IPS DF 19.7 (cell line): ENCODE measurements around the gene OXLD1.
"Not testable (repeated sequence)": the region's sequence is repeated elsewhere in the genome, so short reads cannot be mapped to it uniquely, and the experiment has no call there.

ENCODE experiments used
- DNase-seq: peaks from one replicate; pipeline ENCODE4 v3.0.0-alpha.2; 2013; ENCODE audit warnings: low read depth, low spot score

OXLD1 gene

DNA sequence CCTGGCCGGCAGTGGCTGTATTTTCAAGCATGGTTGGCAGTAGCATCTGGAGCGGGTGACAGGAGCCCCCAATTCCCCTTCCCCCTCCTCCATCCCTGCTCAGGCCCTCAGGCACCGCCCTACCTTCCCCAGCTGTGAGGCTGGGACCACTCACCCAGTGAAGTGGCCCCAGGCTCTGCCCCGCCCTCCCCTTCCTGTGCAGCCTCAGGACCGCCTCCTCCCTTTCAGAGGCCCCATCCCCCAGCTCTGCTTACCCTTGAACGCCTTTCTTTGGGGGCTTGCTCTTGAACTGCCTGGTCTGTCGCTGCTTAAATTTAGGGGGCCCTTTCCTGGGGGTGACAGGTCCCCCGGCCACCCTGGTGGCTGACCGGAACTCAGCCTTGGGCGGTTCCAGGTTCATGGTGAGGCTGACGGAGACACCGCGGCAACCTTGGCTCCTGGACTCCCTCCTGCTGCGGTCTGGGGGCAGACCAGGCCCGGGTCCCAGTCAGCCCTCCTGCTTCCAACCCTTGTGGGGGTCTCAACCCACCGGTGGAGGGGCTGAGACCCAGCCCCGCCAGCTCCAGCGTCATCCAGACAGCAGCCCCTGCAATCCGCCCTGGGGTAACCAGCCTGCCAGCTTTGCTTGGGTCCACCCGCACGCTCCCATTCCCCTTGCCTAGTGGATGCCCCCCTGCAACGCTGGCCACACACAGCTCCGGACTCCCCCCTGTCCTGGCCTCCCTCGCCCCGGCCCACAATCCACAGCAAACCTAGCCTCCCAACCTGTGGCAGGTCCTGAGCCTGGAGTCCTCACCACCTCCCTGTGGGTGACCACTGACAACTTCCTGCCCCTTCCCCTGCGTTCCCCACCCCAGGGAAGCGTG lies 13.3 kb downstream of the OXLD1 start:
- no peak for DNase-seq

DNA sequence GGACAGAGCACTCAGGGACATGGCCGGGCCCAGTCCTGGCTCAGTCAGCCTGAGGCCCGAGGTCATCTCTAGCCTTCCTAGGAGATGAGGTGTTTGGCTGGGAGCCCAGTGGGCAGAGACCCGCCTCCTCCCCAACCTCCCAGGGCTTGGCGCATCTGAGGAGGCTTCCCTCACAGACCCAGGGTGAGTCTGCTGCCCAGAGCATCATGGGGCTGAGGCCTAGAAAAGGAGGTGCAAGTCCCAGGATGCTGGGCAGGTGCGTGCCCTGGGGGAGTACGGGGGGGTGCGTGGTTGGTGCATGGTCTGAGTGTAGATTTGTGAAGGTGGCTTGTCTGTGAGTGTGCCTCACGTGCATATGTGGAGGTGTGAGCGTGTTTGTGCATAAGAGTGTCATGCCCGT lies 14.7 kb downstream of the OXLD1 start:
- DNase-seq = no peak

DNA sequence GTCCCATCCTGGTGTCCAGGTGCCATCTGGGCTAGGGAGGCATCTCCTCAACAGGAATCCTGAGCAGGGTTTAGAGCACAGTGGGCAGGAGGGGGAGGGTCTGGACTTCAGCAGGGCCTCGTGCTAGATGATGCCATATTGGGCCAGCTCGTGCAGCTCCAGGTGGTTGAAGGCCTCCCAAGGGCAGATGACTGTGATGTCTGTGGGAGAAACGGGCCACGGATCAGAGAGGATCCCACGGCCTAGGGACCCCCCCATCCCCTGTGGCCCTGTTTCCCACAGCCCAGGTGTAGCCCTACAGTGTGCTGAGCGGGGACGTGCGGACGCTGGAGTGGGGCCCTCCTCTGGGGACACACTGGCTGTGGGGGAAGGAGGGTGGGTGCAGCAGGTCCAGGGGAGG lies 15.5 kb downstream of the OXLD1 start:
- DNase-seq = no peak

DNA sequence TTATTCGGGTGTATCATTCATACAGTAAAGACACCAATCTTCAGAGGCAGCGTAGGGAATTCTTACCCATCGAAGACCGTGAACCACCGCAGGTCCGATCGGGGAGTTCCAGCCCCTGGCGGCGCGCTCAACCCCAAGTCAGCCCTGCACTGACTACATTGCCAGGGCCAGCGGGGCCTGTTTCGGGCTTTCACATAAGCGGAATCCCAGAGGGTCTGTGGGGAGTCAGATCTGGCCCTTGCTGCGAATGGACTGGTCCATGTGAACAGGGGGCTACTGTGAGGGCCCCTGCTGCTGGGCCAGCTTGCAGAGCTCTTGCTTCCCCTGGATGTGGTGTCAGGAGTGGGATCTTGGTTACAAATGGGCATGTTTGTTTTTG lies 17.7 kb downstream of the OXLD1 start:
- no peak for DNase-seq

DNA sequence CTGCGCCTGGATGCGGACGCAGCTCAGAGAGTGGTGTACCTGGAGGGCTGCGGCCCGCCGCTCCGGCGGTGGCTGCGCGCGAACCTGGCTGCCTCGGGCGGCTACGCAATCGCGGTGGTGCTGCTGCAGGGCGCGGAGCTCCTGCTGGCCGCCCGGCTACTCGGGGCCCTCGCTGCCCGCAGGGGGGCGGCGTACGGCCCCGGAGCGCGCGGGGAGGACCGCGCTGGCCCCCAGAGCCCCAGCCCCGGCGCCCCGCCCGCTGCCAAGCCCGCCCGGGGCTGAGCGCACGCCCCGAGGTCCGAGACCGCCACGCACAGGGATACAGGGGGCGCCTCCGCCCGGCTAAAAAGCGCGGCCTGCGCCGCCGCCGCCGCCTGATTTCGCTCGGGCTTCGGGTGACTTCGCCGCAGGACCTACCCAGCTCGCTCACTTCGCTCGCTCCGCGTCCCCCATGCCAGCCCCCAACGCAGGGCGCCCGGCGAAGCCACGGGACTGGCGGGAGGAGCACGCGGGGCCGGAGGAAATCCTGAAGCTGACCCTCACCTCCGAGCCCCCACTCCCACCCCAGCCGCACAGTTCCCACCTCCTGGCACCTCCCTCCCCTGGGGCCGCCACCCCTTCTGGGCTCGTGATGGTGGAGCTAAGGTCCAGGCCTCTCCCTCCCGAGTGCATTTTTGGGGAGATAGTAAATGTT lies 18.2 kb downstream of the OXLD1 start:
- no peak for DNase-seq

DNA sequence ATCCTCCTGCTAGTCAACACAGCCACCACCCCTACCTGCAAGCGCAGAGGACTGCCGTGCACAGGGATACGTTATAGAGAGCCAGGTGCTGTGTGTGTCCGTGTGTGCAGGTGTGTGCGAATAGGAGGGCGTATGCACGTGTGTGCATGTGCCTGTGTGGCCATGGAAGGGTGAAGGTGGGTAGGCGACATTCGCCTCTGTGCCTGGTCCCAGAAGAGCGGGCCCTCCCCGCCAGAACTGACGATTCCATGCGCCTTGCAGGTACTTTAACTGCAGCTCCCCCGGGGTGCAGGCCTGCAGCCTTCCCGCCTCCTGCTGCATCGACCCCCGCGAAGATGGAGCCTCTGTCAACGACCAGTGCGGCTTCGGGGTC lies 18.8 kb downstream of the OXLD1 start:
- DNase-seq = no peak

DNA sequence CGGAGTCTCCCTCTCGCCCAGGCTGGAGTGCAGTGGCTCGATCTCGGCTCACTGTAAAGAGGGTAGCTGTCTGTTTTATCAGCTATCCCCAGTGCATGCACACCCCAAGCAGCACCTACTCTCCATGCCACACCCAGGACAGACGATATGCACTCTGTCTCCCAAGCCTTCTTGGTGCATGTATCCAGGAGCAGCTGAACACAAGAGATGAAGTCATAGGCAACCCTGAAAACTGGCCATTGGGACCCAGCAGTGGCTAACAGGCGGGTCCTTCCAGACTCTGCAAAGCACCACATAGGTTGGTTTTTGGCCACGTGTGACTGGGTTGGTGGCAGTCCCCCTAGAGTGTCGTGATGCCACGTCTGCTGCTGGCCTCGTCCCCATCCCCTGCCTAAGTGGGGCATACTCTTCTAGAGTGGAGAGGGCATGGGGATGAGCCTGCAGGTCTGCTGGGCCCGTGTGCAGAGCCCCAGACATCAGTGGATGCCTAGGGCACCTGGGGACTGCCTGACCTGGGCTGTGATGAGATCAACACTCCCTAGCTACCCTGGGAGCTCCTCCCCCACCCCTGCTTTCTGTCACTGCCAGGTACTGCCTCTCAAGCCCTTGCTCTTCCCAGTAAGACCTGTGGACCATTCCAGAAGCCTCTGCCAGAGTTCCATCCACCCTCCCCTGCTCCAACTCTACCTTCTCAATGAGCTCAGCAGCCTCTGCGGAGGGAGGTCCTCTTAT lies 19.4 kb downstream of the OXLD1 start:
- no peak for DNase-seq

DNA sequence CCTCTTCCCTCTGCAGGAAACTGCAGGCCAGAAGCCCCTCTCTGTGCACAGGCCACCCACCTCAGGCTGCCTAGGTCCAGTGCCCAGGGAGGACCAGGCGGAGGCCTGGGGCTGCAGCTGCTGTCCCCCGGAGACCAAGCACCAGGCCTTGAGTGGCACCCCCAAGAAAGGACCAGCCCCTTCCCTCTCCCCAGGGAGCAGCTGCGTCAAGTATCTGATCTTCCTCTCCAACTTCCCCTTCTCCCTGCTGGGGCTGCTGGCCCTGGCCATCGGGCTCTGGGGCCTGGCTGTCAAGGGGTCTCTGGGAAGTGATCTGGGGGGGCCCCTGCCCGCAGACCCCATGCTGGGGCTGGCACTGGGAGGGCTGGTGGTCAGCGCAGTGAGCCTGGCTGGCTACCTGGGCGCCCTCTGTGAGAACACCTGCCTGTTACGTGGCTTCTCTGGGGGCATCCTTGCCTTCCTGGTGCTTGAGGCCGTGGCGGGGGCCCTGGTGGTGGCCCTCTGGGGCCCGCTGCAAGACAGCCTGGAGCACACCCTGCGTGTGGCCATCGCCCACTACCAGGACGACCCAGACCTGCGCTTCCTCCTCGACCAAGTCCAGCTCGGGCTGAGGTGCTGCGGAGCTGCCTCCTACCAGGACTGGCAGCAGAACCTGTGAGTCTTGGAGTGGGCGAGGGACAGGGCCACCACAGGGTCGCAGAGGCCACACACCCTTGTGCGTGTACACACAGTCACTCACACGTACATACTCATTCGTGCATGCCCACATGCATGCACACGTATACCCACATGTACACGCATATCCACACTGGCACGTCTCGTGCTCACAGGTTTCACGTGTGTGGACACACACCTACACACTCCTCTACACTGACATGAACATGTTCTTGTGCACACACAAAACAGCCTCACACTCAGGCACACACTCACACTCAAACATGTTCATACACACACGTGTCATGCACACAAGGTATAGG lies 21.1 kb downstream of the OXLD1 start:
- no peak for DNase-seq

DNA sequence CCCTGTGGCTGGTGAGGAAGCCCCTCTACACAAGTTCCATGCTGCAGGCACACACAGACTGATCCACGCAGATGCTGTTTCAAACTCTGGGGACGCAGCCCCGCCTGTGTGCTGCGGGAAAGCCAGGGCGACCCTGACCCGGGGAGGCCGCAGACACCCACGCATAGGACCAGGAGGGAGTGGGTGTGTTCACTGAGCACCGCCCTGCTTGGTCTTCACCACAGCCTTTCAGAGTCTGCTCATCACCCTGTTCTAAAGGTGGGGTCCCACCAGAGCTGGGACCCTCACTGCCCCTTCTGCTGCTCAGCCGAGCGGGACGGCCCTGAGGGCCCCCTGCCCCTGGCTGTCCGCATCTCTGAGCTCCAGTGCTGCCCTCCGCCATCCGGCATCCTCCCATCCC lies 21.9 kb downstream of the OXLD1 start:
- DNase-seq = no peak

DNA sequence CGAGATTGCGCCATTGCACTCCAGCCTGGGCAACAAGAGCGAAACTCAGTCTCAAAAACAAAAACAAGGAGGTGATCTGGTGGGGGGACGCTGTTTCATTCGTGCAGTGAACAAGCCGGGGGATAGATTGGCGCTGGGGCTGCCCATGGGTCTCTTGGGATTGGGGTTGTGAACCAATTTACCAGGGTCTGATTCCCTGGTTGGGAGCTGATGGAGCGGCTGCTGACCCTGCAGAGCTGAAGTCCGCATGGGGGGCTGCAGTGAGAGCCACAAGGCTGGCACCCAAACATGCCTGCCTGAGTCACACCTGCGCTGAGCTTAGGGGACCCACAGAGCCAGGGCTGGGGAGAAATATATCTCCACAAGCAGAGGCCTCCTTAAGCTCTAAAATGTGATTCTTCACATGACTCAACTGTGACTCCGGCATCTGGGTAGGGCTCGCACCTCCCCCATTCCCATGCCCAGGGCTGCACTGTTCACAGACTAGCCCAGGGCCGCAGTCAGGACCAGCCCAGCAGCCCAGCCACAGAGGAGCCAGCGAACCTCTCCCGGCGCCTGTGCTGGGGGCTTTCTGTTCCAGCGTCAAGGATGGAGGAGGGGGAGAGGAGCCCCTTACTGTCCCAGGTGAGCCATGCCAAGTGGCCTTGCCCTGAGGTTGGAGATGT lies 24.4 kb downstream of the OXLD1 start:
- no peak for DNase-seq

DNA sequence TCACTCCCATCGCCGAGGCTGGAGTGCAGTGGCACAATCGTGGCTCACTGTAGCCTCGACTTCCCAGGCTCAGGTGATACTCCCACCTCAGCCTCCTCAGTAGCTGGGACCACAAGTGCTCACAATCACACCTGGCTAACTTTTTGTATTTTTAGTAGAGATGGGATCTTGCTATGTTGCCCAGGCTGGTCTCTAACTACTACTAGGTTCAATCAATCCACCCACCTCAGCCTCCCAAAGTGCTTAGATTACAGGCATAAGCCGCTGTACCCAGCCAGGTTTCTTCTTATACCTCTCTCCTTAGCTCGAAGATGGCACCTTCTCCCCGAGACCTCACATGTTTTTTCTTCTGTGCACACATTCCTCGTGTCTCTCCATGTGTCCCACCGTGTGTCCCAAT lies 26.4 kb downstream of the OXLD1 start:
- no peak for DNase-seq

DNA sequence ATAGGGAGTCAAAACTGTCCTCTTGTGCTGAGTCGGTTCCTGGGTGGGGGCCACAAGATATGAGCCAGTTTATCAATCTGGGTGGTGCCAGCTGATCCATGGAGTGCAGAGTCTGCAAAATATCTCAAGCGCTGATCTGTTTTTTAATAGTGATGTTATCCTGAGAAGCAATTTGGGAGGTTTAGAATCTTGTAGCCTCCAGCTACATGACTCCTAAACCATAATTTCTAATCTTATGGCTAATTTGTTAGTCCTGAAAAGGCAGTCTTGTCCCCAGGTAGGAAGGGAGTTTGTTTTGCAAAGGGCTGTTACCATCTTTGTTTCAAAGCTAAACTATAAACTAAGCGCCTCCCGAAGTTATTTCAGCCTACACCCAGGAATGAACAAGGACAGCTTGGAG lies 27.7 kb downstream of the OXLD1 start:
- DNase-seq = no peak

DNA sequence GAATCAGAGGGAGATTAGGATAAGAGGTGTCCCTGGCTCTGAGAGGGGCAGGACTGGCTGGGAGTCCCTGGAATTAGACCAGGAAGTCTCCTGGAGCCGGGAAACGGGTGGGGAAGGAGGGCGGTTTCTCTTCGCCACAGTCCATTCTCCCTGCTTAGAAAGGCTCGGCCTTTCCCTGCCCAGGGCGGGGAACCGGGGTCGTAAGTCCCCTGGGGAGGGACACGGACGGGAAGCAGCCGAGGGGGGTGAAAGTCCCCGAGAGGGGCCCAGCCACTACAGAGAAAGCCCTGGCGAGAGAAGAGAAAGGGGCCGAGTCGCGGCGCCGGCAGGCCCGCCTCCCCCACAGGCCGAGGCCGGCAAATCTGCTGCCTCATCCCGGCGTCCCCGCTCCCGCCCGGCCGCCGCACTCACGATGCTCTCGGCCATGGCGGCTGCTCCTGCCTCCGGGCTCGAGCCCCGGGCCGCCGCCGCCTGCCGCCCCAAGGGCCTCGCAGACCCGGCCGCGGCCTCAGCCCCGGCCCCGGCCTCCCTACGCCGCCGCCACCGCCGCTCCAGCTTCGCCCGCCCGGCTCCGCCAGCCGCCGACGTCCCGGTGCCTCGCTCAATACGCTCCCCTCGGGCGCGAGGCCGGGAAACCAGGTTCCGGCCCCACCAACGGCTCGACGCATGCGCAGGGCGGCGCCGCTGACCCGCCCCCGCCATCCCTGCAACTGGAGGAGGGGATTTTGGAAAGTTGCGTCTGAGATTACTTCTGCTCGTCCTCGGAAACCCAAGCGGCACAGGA lies 29.7 kb downstream of the OXLD1 start, which contains the start of the genes NPLOC4 and TSPAN10:
Gene NPLOC4 (minus strand): TSS at position 608 of the 784 bp plus-strand sequence. CDS start 182 bp downstream, at position 426.
Gene TSPAN10 (plus strand): TSS at position 692 of the 784 bp plus-strand sequence. CDS start 5,217 bp downstream, outside the sequence.
- DNase-seq = no peak

DNA sequence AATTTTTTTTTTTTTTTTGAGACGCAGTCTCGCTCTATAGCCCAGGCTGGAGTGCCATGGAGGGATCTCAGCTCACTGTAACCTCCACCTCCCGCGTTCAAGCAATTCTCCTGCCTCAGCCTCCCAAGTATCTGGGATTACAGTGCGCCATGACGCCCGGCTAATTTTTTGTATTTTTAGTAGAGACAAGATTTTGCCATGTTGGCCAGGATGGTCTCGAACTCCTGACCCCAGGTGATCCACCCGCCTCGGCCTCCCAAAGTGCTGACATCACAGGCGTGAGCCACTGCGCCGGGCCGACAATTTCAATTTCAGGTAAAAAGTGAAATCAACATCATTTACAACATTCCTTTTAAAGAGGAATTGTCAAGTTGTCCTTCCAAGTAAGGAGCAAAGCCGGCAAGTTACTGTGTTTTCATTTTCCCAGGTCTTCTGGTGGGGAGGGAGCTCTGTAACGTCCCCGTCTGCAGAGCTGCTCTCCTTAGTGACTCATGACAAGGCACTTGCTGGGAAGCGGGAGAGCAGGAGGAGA lies 30.4 kb downstream of the OXLD1 start:
- no peak for DNase-seq

DNA sequence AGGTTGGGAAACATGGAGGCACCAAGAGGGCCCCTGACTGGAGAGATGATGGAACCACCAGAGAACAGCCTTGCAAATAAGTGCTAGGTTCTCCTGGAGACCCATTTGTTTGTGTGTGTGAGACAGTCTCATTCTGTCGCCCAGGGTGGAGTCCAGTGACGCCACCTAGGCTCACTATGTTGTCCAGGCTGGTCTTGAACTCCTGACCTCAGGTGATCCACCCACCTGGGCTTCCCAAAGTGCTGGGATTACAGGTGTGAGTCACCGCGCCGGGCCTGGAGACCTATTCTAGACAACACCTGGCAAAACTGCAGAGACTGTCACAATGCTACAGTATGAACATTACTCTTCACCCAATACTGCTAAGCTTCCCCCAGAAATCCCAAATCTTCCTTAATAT lies 31.0 kb downstream of the OXLD1 start:
- no peak for DNase-seq

DNA sequence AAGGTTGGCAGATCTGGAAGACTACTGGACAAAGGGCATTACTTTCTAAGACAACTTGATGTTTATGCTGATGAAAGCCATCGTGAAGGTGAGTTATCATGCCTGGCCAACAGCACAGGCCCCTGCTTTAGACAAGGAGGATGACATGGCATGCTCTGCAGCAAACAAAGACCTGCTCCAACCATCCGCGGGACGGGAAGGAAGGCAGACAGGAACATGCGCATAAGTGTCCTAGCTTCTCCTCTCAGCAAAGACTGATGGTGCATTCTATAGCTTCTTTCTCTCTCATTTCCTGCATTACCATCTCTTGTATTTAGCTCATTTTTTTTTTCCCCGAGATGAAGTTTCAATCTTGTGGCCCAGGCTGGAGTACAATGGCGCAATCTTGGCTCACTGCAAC lies 34.9 kb downstream of the OXLD1 start:
- no peak for DNase-seq

DNA sequence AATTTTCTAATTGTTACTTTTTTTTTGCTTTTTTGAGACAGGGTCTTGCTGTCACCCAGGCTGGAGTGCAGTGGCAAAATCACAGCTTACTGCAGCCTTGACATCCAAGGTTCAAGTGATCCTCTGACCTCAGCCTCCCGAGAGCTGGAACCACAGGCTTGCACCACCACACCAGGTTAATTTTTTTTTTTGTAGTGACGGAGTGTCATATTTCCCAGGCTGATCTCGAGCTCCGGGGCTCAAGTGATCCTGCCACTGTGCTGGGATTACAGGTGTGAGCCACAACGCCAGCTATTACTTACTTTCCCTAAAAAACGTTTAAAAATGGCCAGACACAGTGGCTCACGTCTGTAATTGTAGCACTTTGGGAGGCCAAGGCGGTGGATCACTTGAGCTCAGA lies 36.1 kb downstream of the OXLD1 start:
- no peak for DNase-seq

DNA sequence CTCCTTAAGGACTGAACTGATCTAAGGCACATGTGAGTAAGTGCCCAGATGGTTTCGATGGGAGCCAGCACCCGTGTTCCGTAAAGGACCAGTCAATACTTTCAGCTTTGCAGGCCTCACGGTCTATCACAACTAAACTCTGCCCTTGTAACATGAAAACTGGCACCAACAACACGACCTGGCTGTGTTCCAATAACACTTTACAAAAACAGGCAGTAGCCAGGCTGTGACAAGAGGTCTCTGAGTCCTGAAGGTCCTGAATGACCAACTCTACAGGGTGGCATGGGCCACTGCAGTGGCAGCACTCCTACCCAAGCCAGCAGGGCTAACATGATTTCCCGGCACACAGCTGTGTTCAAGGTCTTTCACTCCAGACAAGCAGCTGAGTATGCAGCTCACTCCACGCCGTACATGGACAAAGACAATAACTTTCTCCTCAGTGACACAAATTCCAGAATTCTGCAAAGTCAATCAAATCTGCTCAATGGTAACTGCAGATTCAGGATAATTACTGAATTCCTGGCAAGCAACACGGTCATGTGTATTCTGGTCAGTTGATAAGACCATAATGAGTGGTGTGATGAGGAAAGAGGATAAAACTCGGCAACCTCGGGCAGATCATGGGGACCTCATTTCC lies 44.8 kb downstream of the OXLD1 start:
- no peak for DNase-seq

DNA sequence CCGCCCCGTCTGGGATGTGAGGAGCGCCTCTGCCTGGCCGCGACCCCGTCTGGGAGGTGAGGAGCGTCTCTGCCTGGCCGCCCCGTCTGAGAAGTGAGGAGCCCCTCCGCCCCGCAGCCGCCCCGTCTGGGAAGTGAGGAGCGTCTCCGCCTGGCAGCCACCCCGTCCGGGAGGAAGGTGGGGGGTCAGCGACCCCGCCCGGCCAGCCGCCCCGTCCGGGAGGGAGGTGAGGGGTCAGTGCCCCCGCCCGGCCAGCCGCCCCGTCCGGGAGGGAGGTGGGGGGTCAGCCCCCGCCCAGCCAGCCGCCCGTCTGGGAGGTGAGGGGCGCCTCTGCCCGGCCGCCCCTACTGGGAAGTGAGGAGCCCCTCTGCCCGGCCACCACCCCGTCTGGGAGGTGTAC lies 48.1 kb downstream of the OXLD1 start:
- DNase-seq = not testable (repeated sequence)
